HG03575 (cell line): ENCODE data around the gene RASSF4.

Source experiments
- ATAC-seq: cut with Tn5 transposase; IDR thresholded peaks from one replicate; pipeline ENCODE4 v1.9.1; 2021; ENCODE audit not compliant: unreplicated experiment, insufficient number of reproducible peaks, low FRiP score; ENCODE audit errors: extremely low read depth

The RASSF4 gene, protein sequence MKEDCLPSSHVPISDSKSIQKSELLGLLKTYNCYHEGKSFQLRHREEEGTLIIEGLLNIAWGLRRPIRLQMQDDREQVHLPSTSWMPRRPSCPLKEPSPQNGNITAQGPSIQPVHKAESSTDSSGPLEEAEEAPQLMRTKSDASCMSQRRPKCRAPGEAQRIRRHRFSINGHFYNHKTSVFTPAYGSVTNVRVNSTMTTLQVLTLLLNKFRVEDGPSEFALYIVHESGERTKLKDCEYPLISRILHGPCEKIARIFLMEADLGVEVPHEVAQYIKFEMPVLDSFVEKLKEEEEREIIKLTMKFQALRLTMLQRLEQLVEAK

DNA sequence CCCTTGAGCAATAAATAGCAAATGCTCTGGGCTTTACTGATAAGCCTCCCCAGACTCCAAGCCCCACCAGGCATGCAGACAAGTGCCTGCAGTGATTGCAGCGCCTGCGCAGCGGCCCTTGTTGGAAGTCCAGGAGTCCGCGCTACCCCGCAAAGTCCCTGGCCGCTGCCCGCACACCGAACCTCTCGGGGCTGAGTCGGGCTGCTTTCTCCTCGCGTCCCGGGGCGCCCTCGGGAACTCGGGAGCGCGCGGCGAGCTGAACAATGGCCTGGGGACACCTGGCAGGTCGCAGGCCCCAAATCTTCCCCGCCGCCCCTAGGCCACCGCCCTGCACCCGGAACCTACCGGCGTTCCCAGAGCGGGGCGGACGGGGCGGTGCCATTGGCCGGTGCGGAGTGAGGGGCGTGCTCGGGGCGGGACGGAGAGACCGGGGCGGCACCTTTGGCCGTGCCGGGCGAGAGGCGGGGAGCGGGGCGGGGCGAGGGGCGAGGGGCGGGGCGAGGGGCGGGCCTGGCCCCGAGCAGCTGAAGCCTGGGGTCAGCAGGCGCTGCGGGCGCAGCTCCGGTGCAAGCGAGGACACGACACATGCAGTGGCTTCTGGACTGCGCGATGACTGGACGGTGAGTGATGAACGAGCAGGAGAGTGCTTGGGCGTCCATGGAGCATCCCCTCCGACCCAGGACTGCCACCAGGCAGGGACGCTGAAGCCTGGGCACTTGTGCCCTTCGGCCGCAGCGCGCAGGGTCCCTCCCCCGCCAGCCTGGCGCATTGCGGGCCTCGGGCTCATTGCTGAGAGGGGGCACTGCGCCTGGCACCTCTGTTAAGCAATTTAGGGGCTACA, at the start of gene RASSF4:
Gene RASSF4 (plus strand): TSS at position 556 of the 841 bp plus-strand sequence. CDS start 10,401 bp downstream, outside the sequence.
- peak; percentile 74 for ATAC-seq

DNA sequence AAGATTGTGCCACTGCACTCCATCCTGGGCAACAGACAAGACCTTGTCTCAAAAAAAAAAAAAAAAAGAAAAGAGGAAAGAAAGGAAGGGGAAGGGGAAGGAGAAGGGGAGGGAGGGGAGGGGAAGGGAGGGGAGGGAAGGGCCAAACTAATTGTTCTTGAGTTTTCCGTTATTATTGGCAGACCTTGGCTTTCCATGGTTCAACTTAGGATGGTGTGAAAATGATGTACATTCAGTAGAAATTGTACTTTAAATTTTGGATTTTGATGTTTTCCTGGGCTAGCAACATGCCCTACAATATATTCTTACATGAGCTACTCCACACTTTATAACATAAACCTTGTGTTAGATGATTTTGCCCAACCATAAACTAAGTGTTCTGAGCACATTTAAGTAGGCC, 49.7 kb upstream of the RASSF4 start:
- ATAC-seq, result no peak

DNA sequence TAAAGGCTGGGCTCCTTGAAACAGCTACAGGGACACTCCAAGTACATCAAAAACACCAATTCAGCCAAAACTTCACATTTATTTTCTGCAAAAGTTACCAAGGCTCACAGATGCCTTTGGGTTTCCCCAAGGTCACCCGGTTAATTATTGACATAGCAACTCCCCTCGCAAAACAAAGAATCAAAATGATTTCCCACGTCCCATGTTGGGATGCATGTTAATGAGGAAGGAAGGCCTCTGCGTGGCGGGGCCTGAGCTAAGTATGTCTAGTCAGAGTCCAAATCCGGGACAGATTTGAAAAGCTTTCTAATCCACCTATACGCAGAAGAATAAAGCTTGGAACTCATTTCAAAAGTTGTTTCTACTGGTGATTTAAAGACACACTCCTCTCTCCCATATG, 49.0 kb upstream of the RASSF4 start:
- ATAC-seq, result no peak

DNA sequence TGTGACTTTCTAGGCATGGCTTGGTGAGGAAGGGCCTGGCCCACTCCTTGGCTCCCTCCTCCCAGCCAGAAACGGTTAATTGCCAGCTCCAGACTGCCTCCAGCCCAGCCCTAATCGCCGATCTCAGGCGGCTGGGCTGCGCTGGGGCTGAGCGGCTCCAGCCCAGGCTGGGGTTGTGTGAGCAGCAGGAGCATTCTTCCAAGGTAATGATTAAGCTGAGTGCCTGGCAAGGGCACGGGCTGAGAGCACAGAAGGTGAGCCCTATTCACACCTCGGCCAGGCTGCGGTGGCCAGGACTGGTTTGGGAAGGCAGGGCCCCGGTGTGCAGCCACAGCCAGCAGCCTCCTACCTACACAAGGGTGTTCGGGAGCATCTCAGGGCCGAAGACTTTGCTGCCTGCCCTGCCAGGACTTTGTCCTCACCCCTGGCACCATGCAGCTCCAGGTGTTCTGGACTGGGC, 48.5 kb upstream of the RASSF4 start, which contains the start of gene TMEM72:
Gene TMEM72 (plus strand): TSS at position 257 of the 460 bp plus-strand sequence. CDS start 176 bp downstream, at position 433.
- no peak for ATAC-seq

DNA sequence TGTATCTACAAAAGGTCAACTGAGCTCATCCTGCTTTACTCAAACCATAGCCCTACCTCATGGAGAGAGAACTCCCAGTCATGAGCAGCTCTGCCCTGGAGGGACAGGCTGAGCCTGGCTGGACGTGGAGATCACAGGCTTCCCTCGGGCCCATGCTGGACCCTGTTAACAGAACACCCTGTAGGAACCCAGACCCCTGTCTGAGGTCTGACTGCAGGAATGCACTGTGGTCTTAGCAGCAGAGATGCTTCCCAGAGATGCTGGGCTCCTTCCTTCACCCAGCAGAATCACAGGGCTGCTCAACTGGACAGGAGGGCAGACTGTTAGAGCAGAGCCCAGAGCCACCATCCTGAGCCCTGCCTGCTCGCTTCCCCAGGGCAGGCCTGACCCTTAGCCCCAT, 47.7 kb upstream of the RASSF4 start:
- no peak for ATAC-seq

DNA sequence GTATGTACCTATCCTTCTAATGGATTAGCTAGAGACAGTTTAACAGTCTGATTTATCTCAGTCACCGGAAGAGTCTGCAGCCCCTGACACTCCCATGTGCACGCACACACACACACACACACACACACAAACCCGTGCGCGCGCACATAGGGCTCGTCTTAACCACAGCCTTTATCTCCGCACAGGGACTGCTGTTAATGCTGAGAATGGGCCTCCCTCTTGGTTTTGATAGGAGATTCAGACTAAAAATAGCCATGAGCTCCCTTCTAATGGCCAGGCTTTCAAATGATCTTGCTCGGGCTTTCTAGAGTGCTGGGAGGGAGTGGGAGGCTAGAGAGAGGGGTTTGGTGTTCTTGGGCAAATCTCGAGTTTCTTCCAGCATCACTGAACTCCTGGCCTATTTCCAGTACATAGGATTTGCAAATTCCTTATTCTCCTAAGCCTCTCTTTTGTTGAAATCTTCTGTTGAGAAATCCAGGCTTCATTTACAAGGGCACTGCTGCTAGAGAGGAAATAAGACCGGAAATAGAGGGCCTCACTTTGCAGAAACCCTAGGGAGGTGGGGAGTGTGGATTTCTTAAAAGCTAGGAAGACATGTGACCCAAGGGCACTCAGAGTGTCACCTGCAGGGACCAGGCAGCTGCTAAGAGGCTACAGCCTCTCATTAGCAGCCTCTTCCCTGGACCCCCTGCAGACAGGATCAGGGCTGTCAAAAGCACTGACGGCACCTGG, 46.1 kb upstream of the RASSF4 start:
- ATAC-seq, result no peak

DNA sequence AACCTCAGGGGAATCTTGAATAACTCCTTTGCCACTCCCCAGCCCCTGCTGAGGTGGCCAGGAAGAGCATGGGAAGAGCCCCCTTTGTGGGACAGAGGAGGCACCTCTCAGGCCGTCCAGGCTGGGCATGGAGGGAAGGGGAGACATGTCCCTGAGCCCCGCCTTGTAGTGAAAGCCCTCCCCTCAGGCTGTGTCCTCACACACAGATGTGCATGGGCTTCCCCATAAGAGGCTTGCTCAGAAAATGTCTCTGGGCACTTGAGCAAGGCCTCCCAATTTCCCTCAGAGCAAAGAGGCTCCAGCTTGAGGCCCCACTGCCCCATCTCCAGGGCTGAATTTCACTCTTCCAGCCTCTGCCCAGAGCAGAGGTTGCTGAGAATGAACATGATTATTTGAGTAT, 44.7 kb upstream of the RASSF4 start:
- no peak for ATAC-seq

DNA sequence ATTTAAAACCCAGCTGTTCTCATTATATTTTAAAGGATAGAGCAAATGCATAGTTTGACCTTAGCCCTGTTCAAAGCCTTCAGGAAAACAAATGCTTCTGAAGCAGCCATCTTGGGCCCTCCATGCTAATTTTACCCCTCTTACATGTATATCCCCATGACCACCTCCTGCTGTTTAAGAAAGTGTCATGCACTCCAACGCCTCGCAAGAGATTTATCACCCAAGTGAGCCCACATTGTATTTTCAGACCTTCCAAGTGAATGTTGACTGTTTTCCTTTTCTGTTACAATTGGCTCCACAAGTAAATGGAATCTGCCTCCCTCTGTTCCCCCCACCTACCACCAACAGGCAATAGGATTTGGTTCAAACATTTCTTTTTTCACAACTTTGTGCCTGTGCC, 43.2 kb upstream of the RASSF4 start:
- no peak for ATAC-seq

DNA sequence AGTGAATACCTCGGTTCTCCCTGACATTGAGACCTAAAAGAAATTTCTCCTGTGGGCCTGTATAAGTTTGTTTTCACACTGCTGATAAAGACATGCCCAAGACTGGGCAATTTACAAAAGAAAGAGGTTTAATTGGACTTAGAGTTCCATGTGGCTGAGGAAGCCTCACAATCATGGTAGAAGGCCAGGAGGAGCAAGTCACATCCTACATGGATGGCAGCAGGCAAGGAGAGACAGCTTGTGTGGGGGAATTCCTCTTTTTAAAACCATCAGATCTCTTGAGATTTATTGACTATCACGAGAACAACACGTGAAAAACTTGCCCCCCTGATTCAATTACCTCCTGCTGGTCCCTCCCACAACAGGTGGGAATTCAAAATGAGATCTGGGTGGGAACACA, 41.8 kb upstream of the RASSF4 start:
- no peak for ATAC-seq

DNA sequence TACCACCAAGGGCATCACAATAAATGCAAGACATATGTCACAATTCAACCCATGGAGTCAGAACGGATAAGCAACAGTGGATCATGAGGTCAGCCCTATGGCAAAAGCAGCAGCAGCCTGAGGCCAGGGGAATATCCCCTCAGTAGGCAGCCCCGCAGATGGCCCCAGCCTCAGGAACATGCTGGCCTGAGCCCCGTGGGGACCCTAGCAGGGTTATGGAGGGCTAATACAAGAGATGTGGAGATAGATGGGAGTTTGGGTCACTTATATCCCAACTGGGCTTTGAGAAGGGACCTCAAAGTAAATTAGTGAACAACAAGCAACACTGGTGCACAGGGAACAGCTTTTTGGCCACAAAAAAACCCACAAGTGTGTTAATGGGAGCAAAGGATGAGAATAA, 39.4 kb upstream of the RASSF4 start:
- ATAC-seq, result no peak

DNA sequence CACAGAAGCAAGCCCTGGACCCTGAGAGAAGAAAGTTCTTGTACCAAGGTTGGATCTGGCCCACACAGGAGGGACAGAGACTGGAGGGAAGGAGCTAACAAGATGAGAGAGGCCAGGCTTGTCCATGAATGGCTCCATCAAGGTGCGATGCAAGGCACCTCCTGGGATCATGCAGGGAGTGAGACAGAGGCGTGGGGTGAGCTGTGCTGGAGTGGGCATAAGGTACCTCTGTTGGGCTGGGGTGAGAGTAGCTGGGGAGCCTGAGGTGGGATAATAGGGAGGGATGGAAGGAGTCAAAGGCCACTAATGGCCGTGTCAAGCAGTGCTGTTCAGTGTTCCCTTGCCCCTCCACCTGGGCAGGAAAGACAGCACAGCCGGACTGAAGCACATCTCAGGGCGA, 38.5 kb upstream of the RASSF4 start:
- no peak for ATAC-seq

DNA sequence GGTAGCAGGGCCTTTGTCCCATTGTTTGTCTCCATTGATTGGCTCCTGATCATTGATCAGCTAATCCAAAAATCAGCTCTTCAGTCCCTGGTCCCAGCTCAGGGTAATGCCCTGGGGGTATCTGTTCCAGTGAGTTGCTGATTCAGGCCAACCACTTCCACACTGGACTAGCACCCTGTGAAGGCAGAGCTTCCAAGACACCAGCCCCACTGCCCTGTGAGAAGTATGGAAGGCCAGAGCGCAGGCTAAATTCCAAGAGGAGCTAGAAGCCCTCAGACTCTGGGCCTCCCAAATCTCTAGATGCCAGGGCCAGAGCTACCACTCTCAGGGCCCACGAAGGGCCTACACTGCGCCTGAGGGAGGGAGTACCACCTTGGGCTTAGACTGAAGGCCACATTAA, 38.1 kb upstream of the RASSF4 start:
- no peak for ATAC-seq

DNA sequence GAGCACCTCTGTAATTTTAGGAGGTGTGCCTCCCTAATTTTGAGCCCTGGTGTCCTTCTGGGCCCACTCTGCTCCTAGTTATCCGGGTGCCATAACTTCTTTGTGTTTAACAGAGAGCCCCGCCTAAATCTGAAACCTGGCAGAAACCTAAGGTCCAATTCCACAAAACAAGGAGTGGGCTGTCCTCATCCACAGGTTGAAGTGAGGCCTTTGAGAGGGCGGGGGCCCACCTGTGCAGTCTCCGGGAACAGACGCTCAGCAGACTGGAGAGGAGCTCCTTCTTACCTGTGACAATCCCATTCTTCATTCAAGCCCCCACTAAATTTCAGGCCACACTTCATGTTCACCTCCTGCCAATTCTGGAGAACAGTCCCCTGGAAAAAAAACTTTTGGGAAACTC, 37.6 kb upstream of the RASSF4 start:
- ATAC-seq, result no peak

DNA sequence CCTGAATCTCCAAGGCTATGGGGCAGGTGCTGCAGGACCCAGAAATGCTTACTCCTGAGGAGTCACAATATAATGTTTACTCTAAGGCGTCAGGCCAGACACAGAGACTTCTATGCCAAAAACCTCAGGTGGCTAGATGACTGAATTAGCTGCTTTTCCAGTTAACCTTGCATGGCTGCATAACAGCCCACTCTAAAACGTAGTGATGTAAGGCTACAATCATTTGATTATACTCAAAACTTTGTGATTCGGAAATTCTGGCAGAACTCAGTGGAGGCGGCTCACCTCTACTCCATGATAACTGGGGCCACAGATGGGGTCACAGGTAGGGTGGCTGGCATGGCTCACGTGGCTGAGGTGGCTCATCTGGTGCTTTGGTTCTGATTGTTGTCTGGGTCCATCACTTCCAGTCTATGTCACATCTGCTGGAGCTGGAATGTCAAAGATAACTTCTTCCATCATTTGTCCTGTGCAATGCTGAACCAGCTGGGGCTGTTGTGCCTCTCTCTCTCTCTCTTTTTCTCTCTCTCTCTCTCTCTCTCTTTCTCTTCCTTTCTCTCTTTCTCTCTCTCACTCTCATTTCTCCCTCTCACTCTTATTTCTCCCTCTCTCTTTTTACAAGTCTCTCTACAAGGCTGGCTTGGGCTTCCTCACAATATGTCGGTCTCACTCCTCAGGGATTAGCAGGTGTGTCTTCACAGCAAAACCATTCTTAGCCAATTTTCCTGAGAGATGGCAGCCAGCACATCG, 36.6 kb upstream of the RASSF4 start:
- no peak for ATAC-seq

DNA sequence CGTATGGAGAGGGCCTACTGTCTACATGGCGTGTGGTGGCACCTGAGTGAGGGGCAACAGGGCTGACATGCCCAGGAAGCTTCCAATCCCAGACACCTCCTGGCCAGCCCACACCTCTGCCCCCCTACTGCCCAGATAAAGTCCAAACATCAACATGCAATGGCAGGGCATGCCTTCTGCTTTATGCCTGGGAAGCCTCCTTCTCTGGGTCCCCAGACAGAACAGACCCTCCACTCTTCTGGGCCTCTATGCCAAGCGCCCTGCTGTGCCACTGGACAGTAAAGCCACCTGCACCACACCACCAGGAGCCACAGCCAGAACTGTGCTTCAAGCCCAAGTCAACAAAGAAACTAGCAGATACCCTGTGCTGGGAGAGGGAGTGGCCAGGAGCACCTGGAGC, 36.0 kb upstream of the RASSF4 start:
- ATAC-seq, result no peak

DNA sequence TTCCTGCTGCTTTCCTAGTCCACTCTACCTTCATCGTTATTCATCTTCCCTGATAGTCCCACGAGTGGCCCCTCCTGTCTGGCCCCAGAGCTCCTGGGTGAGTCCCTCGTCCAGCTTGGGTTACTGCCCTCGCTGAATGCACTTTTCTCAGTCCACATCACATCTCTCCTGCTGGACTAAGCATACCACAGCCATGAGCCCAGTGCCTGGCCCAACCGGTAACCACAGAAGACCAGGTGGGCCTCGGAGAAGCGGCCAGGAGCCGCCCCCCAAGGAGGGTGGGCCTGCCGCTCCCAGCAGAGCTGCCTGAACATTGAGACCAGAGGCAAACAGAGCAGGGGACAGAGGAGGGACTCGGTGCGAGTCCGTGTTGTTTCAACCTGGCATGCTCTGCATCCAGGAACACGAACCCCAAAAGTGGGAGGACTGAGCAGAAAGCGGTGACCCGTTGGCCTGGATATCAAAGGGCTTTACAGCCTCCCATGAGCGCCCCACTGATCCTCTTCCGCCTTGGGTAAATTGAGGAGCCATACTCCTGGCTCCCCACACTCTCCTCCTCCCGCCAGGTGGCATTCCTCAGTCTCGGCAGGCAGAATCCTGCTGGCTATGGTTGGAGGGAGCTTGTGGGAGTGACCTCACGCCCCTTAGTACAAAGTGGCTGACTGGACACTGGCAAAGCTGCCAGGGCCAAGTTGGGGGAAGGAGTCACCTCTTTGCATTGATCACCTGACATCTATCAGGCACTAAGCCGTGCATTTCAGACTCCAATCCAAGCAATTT, 35.2 kb upstream of the RASSF4 start:
- ATAC-seq, result no peak

DNA sequence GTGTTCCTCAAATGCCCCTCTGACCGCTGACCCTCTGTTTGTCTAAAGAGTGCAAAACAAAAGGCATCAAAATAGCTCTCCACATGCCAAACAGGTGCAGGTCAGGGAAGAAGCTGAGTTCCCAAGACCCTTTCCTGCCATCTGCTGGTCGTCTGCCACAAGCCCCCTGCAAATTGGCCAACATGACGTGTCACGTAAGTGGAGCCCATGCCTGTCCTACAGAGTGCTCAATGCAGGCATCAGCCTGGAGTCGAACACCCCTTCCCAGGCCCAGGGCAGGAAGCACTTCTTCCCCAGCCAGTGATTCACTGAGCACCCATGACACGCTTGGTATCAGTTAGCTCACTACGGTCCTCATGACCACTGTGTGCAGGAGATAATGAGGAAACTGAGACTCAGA, 34.4 kb upstream of the RASSF4 start:
- no peak for ATAC-seq
